ENCODE measurements around the gene ALDOC.

- no peak for TF ChIP-seq CTCF (IDR thresholded peaks at IDR 0.05; ENCODE audit: low read length)
- TF ChIP-seq EZH2 (IDR thresholded peaks at IDR 0.05; ENCODE audit: borderline replicate concordance, low read length): no peak
These were observed 2.7 kb downstream of the ALDOC start for GRCh38 chr17:28573966-28574480.
